Spleen (tissue), 11 donors: ENCODE results near the gene CD68. TPM values are rescaled to one million over a fixed set of nuclear protein-coding genes. Genes with fewer than 3 reads are reported as not detected.

Source experiments
- DNase-seq: peaks from one replicate; pipeline ENCODE4 v3.0.0-alpha.2; 2020
- H3K27ac ChIP-seq, 8 donors: fragments of 200-600 bp; sonication (generic) in 7 of 8; 1 replicate in 4 of 8; 2 replicates in 4 of 8; pipeline versions ENCODE4 v1.5.0 to v1.8.0; 2016 to 2021; ENCODE audit warnings: inconsistent platforms in 4 of 8, mild to moderate bottlenecking in 4 of 8, moderate library complexity in 1 of 8
- H3K27me3 ChIP-seq, 7 donors: fragments of 200-600 bp; sonication (generic) in 6 of 7; replicated peaks in 1 of 7; 1 replicate in 4 of 7; 2 replicates in 3 of 7; pipeline versions ENCODE4 v1.5.0 to v1.8.0; 2016 to 2021; ENCODE audit warnings: inconsistent platforms in 3 of 7, mild to moderate bottlenecking in 1 of 7
- H3K36me3 ChIP-seq, 6 donors: fragments of 200-600 bp; sonication (generic) in 5 of 6; 1 replicate in 4 of 6; 2 replicates in 2 of 6; pipeline versions ENCODE4 v1.5.0 to v1.8.0; 2016 to 2021; ENCODE audit warnings: inconsistent platforms in 2 of 6
- H3K4me1 ChIP-seq, 6 donors: fragments of 200-600 bp; sonication (generic) in 5 of 6; 1 replicate in 3 of 6; 2 replicates in 3 of 6; pipeline versions ENCODE4 v1.5.0 to v1.8.0; 2016 to 2021; ENCODE audit warnings: inconsistent platforms in 3 of 6
- H3K4me3 ChIP-seq, 8 donors: fragments of 200-600 bp; sonication (generic) in 7 of 8; 1 replicate in 4 of 8; 2 replicates in 4 of 8; pipeline versions ENCODE4 v1.5.0 to v1.8.0; 2016 to 2021; ENCODE audit warnings: inconsistent platforms in 4 of 8, mild to moderate bottlenecking in 4 of 8, moderate library complexity in 2 of 8
- H3K9me3 ChIP-seq, 8 donors: fragments of 200-600 bp; sonication (generic) in 7 of 8; 1 replicate in 4 of 8; 2 replicates in 4 of 8; pipeline versions ENCODE4 v1.5.0 to v1.8.0; 2016 to 2021; ENCODE audit warnings: inconsistent platforms in 4 of 8
- CTCF ChIP-seq, 11 experiments: fragments of 200-600 bp in 7 of 11; fragments of 450-650 bp in 4 of 11; sonication (generic) in 4 of 11; IDR thresholded peaks in 8 of 11; conservative IDR thresholded peaks in 3 of 11; 1 replicate in 7 of 11; 2 replicates in 4 of 11; pipeline versions ENCODE4 v1.4.0 to v1.8.0; 2016 to 2021; ENCODE audit warnings: antibody characterized with exemption in 11 of 11, inconsistent platforms in 4 of 11, mild to moderate bottlenecking in 1 of 11
- POLR2A ChIP-seq, 3 donors: fragments of 450-650 bp; IDR thresholded peaks; one replicate each; pipeline ENCODE4 v1.5.1; 2017; ENCODE audit warnings: antibody characterized with exemption in 3 of 3, mild to moderate bottlenecking in 1 of 3
- POLR2AphosphoS5 ChIP-seq, 3 donors: sonication (generic); formaldehyde crosslinking; IDR thresholded peaks; one replicate each; pipeline ENCODE4 v1.5.1; 2017; ENCODE audit warnings: antibody characterized with exemption in 3 of 3
- WGBS, 5 donors: extraction: QIAGEN DNeasy Blood & Tissue Kit in 3 of 5; methylation state at CpG; one replicate each; pipeline versions ENCODE4 v1.1.5 to v1.1.7; 2013 to 2018; 5-methylcytosine and 5-hydroxymethylcytosine counted together
- intact Hi-C: fragments of 100-400 bp; cut with DNase I; formaldehyde crosslinking; loops from one replicate; pipeline ENCODE4 v1.15.0; 2023; ENCODE audit warnings: low total_unique reads
- polyA plus RNA-seq, 3 donors: library from polyadenylated mRNA; stranded (reverse); fragments of 200-250 nt; gene quantifications; one replicate each; pipeline ENCODE4 v1.2.1, GENCODE V29; 2013
- total RNA-seq, 7 donors: library from RNA; depleted of rRNA in 3 of 7; stranded (reverse); fragments of >200 nt in 3 of 7; fragmentation: NEBNext Ultra II Directional in 4 of 7; extraction: Animal tissue kit (Norgen Biotek cat#: 25700) in 4 of 7; gene quantifications; one replicate each; pipeline versions ENCODE4 v1.1.0 to v1.2.1, GENCODE V29; 2016 to 2021
- donor health status: healthy with polysubstance abuse.
- donor health status: DM: no; HTN: no; CAD: no; lungs with moderate emphysema.
- donor health status: DM: no; HTN: no; CAD: no.
- donor health status: Bipolar disorder and iron deficiency.
- donor health status: healthy.
- donor health status: DM: no; HTN: no; CAD: no.
- donor health status: DM: yes; HTN: yes; CAD: no.

The CD68 gene
- total and polyA plus RNA-seq, 10 donors: 52.5 to 387 (median 223) TPM

GRCh38 chr17:7574176-7574953 lies 5.1 kb upstream of the CD68 start:
- 20 to 38% (median 27%) methylated on average over 12 to 15 of the region's 15 CpGs for WGBS, 5 donors

GRCh38 chr17:7575481-7575883 lies 4.0 kb upstream of the CD68 start:
- Histone ChIP-seq H3K36me3 (peaks cover 15 to 69% (median 62%) of the 10 kb centered on the region in 6 donors), H3K27me3 (no peaks in the 10 kb centered on the region), H3K9me3 (no peaks in the 10 kb centered on the region), H3K4me1 (peaks cover 40 to 85% (median 80%) of the 10 kb centered on the region in 6 donors), H3K4me3 (peak overlapping the region in 4 of 8 donors; percentile 91 to 98 (median 94)), H3K27ac (peak overlapping the region in 5 of 8 donors; percentile 13 to 100 (median 98))
- intact Hi-C loops: loop anchor here (10.0 kb wide), 1 partner anchor 231 kb away; no protein-coding TSS in a partner anchor
- DNase-seq: no peak
- 53 to 94% (median 64%) methylated on average over 1 of the region's 1 CpG for WGBS, 5 donors
- TF ChIP-seq CTCF (IDR thresholded peaks at IDR 0.05 in 8 of 11, conservative IDR thresholded peaks at IDR 0.05 in 3 of 11) (no peak), POLR2A (IDR thresholded peaks at IDR 0.05) (no peak), POLR2AphosphoS5 (IDR thresholded peaks at IDR 0.05) (no peak)

More at GRCh38 chr17:7574176-7574953, 5.1 kb upstream of the CD68 start:
- intact Hi-C loops: loop anchor here (10.0 kb wide), 1 partner anchor 230 kb away; no protein-coding TSS in a partner anchor
- Histone ChIP-seq H3K27me3 (no peaks in the 10 kb centered on the region), H3K27ac (peak overlapping the region; percentile 98 to 100 (median 99)), H3K36me3 (peaks cover 15 to 78% (median 68%) of the 10 kb centered on the region in 6 donors), H3K4me3 (peak overlapping the region; percentile 91 to 100 (median 98)), H3K9me3 (no peaks in the 10 kb centered on the region), H3K4me1 (peaks cover 29 to 74% (median 69%) of the 10 kb centered on the region in 6 donors)
- TF ChIP-seq CTCF (IDR thresholded peaks at IDR 0.05 in 8 of 11, conservative IDR thresholded peaks at IDR 0.05 in 3 of 11): no peak
- TF ChIP-seq POLR2AphosphoS5 (IDR thresholded peaks at IDR 0.05): no peak
- no peak for DNase-seq

GRCh38 chr17:7575959-7576358 lies 3.5 kb upstream of the CD68 start:
- intact Hi-C loops: loop anchor here (10.0 kb wide), 1 partner anchor 231 kb away; no protein-coding TSS in a partner anchor
- H3K27ac ChIP-seq: peak overlapping the region in 4 of 8 donors; percentile 13 to 100 (median 98)
- no peaks in the 10 kb centered on the region for H3K27me3 ChIP-seq
- peaks cover 15 to 69% (median 57%) of the 10 kb centered on the region in 6 donors for H3K36me3 ChIP-seq
- WGBS, 5 donors: 69 to 77% (median 73%) methylated on average over 7 of the region's 7 CpGs
- H3K9me3 ChIP-seq: no peaks in the 10 kb centered on the region
- H3K4me3 ChIP-seq: peak overlapping the region in 1 of 8 donors; percentile 94
- H3K4me1 ChIP-seq: peaks cover 41 to 87% (median 84%) of the 10 kb centered on the region in 6 donors
- DNase-seq: no peak
- TF ChIP-seq POLR2A (IDR thresholded peaks at IDR 0.05): no peak
- TF ChIP-seq CTCF (IDR thresholded peaks at IDR 0.05 in 8 of 11, conservative IDR thresholded peaks at IDR 0.05 in 3 of 11): no peak
- TF ChIP-seq POLR2AphosphoS5 (IDR thresholded peaks at IDR 0.05): no peak

GRCh38 chr17:7576432-7576937 lies 3.0 kb upstream of the CD68 start:
- Histone ChIP-seq H3K36me3 (peaks cover 15 to 69% (median 55%) of the 10 kb centered on the region in 6 donors), H3K27me3 (no peaks in the 10 kb centered on the region), H3K4me1 (peaks cover 44 to 87% (median 85%) of the 10 kb centered on the region in 6 donors), H3K9me3 (no peaks in the 10 kb centered on the region), H3K27ac (peak overlapping the region in 1 of 8 donors; percentile 99), H3K4me3 (no peak overlapping the region)
- intact Hi-C loops: loop anchor here (10.0 kb wide), 1 partner anchor 232 kb away; no protein-coding TSS in a partner anchor
- TF ChIP-seq POLR2A (IDR thresholded peaks at IDR 0.05) (no peak), POLR2AphosphoS5 (IDR thresholded peaks at IDR 0.05) (peak in 2 of 3 donors; percentile 35 to 46)
- no peak for DNase-seq
- 80 to 89% (median 83%) methylated on average over 12 to 14 of the region's 14 CpGs for WGBS, 5 donors
